ENCODE data around the gene PARN.

The PARN gene

DNA sequence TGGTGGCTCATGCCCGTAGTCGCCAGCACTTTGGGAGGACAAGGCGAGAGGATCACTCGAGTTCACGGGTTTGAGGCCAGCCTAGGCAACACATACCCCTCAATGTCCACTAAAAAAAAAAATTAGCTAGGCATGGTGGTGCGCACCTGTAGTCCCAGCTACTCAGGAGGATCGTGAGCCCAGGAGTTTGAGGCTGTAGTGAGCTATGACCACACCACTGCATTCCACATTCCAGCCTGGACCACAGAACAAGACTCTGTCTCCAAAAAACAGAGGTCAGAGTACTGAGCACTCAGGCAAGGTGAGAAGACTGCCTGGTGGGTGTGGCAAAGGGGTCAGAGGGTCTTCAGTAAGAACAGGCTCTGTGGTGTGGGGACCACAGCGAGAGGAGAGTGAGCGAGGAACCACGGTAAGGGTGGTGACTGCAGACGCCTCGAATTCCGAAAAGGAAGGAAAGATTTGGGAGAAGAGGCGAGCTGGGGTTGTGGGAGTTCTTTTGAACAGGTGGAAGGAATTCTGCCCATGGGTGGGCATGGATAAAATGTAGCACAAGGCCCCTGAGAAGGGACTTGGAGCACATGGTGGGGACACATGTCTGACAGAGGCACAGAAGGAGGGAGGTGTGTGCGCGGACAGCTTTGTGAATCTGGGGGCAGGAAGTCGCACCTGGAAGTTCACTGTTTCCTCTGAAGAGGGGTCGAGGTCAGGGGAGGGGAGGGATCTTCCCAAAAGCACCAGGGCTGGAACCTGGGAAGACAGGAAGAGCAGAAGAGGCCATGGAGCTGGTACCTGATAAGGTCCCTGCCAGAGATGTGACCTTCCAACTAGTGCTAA is 134.6 kb downstream of the PARN start:
- DNase-seq: no peak

DNA sequence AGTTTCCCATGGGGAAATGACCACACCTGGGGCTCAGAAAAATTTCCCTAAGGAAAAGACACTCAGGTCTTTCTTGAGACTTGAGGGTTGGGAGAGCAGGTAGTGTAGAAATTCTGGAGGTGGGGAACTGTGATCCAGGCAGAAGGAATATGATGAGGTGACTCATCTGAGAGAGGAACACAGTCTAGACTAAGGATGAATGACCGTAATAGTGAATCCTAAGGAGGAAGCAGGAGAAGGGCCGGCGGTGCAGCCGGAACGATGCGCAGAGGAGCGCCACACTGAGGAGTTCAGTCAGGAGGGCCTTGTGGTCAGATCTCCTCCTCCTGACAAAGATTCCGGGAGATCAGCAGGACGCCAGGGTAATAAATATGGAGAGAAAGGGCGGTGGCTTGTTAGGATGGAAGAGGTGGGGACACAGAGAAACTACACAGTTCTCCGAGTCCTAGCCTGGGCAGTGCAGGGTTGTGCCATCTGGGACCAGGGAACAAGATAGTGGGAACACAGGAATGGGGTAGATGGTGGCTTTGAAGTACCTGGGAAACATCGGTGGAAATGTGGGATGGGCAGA is 135.6 kb downstream of the PARN start:
- no peak for DNase-seq

DNA sequence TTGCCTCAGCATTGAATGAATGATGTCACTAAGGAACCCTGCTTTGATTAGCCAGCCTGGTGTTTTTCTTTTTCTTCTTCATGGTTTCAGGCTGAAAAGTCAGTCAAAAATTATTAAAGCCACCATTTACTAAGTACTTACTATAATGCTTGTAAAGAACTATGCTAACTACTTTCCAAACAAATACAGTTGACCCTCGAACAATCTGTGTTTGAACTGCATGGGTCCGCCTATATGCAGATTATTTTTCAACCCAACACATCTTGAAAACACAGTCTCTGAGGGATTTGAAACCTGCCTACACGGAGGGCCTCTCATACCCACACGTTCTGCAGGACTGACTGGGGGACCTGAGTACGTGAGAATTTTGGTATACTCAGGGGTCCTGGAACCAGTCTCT is 136.3 kb downstream of the PARN start:
- no peak for DNase-seq

DNA sequence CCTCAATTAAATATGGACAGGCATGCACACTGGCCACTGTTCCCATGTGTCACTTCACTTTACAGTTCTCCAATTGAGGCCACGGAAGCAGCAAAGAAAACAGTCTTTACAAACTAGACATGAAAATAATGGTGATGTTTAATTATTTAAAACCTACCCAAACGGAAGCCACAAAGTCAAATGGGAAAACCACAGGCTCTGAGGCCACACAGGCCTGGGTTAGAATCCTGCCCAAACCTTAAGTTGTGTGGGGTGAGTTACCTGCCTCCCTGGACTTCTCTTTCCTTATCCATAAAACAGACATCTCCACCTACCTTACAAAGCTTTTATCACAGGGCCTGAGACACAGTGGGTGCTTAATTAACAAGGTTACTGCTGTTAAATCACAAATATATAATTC is 137.4 kb downstream of the PARN start:
- no peak for DNase-seq

GRCh38 chr16:14491861-14492529 is 138.1 kb downstream of the PARN start:
- DNase-seq: no peak

DNA sequence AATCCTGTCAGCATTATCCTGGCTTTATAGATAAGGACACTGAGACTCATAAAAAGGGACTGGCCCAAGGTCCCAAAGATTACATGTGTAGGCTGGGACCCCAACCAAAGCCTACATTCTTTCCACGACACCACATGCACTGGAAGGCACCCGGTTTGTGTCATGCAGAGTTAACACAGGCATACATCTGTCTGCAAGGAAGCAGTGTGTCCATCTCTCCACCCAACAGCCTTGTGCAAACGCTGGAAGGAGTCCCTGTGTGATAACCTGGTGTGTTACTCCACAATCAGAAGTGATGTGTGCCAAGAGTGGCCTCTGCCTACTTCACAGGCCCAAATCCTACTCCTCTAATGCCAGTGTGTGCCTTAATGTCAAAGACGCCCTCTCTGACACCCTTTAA is 139.8 kb downstream of the PARN start:
- no peak for DNase-seq

DNA sequence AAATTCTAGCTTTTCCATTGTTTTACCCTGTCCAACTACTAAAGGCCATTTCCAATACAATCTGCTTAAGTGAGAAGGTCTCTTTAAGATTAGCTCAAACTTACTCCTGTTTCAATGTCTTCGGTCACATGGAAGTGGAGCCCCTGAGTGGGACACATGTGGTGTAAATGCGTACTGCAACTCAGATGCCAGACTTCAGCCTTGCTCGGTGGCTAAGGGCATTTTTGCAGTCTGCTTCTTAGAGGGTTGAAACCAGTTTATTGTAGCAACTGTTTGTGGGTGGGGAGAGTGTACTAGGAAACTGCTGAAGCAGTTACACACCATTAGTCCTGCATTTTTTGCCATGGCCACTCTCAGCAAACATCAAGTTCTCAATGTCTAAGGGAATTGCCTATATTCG is 140.6 kb downstream of the PARN start:
- DNase-seq: no peak

GRCh38 chr16:14487579-14487978 is 142.5 kb downstream of the PARN start:
- DNase-seq: no peak

DNA sequence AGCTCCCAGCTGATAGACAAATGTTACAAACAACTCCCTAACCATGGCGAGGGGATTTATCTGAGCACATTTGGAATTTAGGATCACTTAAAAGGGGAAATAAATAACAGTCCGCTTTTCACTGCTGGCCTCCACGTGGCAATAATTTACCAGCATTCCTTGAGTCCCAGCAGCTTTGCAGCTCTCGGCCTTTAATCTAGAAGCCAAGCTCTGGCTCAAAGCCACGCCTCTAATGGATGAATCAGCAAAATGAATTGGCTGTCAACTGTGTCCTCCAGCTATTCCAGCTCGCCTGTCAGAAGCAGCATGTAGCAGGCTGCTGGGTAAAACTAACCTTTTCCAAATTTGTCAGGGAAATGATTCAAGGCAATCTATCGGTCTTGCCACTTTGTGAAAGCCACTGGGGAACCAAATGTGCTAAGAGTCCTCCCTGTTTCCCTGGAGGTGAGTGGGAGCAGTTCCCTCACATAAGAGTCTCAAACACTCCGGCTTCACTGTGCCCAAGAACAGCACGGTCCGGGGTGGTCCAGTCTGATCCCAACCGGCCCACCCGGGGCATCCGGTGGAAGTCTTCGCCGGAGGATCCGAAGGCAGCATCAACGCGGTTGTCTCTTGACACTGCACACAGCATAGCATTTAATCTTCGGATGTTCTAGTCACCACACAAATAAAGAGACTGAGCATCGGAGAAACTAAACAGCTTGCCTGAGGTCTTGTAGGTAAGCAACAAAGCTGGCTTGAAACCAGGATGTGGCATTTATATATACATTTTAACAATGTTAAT is 143.3 kb downstream of the PARN start:
- DNase-seq: peak; percentile 13

DNA sequence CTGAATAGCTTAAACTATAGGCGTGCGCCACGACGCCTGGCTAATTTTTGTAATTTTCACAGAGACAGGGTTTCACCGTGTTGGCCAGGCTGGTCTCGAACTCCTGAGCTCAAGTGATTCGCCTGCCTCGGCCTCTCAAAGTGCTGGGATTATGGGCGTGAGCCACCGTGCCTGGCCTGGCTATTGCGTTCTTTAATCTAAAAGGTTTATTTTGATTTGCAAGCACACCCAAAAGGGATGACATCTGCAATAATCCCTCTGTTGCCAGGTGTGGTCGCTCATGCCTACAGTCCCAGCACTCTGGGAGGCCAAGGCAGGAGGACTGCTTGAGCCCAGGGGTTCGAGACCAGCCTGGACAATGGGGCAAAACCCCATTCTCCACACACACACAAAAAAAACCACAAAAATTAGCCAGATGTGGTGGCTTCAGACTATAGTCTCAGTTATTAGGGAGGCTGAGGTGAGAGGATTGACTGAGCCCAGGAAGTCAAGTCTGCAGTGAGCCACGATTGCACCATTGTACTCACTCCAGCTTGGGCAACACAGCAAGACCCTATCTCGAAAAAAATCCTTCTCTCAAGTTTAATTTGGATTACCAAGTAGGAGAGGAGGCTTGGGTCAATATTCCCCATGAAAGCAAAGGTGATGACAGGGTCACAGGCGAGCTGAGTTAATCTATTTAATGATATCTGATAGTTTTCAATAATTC is 144.1 kb downstream of the PARN start:
- DNase-seq: no peak

GRCh38 chr16:14485121-14485551 is 144.9 kb downstream of the PARN start:
- no peak for DNase-seq

DNA sequence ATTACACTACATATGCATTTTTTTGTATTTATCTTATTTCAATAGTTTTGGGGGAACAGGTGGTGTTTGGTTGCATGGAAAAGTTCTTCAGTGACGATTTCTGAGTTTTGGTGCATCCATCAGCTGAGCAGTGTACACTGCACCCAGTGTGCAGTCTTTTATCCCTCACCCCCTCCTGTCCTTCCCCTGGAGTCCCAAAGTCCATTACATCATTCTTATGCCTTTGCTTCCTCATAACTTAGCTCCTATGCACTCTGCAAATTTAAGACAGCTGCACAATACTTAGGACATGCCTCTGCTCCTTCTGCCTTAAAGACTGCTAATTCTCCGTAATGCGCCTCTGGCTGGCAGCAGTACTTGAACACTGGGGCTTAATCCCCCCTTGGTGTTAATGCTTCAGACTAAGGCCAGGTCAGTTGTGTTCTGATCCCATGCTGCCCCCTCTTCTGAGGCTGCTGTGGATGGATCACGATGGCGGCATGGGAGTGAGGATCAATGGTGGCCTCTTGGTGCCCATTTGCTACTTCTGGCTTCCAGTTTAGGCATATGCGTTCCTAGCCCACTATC is 146.2 kb downstream of the PARN start:
- DNase-seq: no peak

DNA sequence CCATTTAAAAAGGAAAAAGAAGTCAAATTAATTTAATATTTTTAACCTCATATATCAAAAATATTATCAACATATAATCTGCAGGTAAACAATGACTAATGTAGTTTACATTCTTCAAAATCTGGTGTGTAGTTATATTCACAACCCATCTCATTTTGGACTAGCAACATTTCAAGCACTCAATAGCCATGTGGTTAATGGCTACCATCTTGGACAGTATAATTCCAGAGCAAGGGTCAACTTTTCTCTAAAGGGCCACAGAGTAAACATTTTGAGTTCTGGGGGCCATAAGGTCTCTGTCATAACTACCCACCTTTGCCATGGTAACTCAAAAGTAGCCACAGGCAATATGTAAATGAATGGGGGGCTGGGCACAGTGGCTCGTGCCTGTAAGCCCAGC is 153.9 kb downstream of the PARN start:
- no peak for DNase-seq

- peak; percentile 30 for DNase-seq
Measured at GRCh38 chr16:14475370-14476139, 154.5 kb downstream of the PARN start.

DNA sequence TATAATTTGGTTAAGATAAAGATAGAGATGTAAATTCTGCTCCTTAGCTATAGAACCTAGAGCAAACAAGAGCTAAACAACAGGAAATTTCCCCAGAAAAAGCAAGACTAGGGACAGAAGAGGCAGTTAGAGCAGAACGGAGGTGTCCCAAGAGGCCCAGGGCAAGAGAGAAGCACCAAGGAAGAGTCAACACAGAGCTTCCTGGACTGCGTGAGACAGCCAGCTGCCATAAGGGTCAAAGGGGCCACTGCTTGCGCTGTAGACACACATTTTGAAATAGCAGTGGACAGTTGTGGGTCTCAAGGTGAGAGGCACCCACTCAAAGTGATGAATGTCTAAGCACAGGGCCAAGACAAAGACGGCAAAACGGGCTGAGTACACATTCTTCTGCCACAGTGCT is 156.6 kb downstream of the PARN start:
- no peak for DNase-seq

DNA sequence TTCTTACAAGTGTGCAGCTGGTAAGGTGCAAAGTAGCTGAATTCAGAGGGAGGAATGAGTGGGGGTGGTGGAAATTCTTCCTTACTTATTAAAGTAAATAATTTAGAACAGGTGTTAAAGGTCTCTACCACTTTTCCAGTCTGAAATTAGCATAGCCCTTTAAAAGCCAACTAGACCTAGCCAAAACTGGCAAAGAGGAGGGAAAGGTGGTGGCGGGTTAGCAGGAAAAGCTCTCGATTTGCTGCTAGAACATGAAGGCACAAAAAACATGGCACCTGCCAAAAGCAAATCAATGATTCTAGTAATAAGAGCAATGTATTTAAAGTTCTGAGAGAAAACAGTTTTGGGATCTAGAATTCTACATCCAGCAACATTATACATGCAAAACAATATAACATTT is 157.7 kb downstream of the PARN start:
- DNase-seq: no peak

DNA sequence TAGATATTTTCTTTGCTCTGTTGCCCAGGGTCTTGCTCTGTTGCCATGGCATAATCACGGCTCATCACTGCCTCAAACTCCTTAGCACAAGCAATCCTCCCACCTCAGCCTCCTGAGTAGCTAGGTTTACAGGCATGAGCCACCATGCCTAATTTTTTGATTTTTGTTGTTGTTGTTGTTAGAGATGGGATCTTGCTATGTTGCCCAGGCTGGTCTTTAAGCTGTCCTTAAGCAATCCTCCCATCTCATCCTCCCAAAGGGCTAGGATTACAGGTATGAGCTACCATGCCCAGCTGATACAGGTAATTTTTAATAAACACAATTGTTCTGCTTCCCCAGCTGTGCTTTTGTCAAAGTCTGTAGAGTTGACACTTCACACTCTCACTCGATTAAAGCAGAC is 159.3 kb downstream of the PARN start:
- no peak for DNase-seq

- no peak for DNase-seq
Measured at GRCh38 chr16:14465799-14466198, 164.3 kb downstream of the PARN start.

GRCh38 chr16:14464796-14465195 is 165.3 kb downstream of the PARN start:
- no peak for DNase-seq

GRCh38 chr16:14464192-14464591 is 165.9 kb downstream of the PARN start:
- no peak for DNase-seq

DNA sequence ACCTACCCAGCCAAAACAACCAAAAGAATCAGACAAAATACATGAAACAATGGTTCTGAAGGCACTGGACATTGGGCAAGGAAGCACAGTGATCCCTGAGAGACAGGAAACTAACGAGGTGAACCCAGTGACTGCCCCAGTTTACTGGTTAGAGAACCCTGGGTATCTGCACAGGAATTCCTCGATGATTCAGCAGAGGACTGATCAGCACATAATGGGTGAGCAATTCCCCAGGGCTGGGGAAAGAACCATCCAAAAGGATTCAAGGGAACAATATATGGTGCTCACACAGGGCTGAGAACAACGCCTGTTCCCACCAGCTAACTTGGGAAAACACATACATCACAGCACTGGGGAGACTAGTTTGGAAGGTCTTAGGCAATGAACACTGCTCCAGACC is 167.2 kb downstream of the PARN start:
- DNase-seq: no peak

DNA sequence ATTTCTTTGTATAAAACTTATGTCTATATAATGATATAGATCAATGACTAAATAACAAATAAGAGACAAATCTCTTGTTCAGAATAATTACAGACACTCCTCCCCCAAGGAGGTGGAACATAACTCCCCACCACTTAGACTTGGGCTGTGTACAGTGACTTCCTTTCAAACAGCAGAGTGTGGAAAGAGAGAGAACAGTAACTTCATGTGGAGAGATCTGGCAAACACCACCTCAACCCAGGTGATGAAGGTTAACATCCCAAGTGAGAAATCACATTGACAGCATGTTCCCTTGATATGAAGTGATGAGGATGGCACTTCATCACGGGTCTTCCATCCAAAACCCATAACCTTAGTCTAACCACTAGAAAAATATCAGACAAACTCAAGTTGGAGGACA is 169.3 kb downstream of the PARN start:
- no peak for DNase-seq
